OCI-LY3 (cell line): ENCODE measurements around the gene MKI67.

Source experiments
- H2AFZ ChIP-seq: fragments of 200-600, 300-600 bp; shearing (Covaris generic); 2 replicates; pipeline ENCODE4 v1.6.0; 2014; ENCODE audit warnings: antibody characterized with exemption, low read depth, low read length
- H3K27ac ChIP-seq: fragments of 200-600, 300-600 bp; sonication (generic); 2 replicates; pipeline ENCODE4 v1.5.1; 2014; ENCODE audit warnings: mild to moderate bottlenecking, low read length, moderate library complexity, mixed read lengths
- H3K27me3 ChIP-seq: fragments of 200-600, 300-600 bp; sonication (generic); 2 replicates; pipeline ENCODE4 v1.6.1; 2014; ENCODE audit warnings: low read depth, low read length, mixed read lengths
- H3K36me3 ChIP-seq: fragments of 200-600, 300-600 bp; sonication (generic); replicated peaks from 2 replicates; pipeline ENCODE3; 2014; ENCODE audit warnings: low read depth, low read length, mixed read lengths
- H3K4me1 ChIP-seq: fragments of 300-600, 200-600 bp; sonication (generic); 2 replicates; pipeline ENCODE4 v1.6.1; 2014; ENCODE audit warnings: low read length, mixed read lengths
- H3K4me2 ChIP-seq: fragments of 200-600, 300-600 bp; sonication (generic); 2 replicates; pipeline ENCODE4 v1.6.1; 2014; ENCODE audit warnings: low read length, mixed read lengths
- H3K4me3 ChIP-seq: fragments of 300-600, 200-600 bp; sonication (generic); 2 replicates; pipeline ENCODE4 v1.5.1; 2014; ENCODE audit warnings: antibody characterized with exemption, mild to moderate bottlenecking, low read length, moderate library complexity
- H3K79me2 ChIP-seq: fragments of 300-600, 200-600 bp; shearing (Covaris generic); 2 replicates; pipeline ENCODE4 v1.6.1; 2014; ENCODE audit warnings: mild to moderate bottlenecking, low read length, mixed read lengths
- H3K9ac ChIP-seq: fragments of 300-600, 200-600 bp; shearing (Covaris generic); 2 replicates; pipeline ENCODE4 v1.6.0; 2014; ENCODE audit warnings: mild to moderate bottlenecking, low read length, moderate library complexity
- H3K9me3 ChIP-seq: fragments of 200-600, 300-600 bp; shearing (Covaris generic); 2 replicates; pipeline ENCODE4 v1.6.1; 2014; ENCODE audit warnings: low read length, mixed read lengths; ENCODE audit not compliant: insufficient read depth
- H4K20me1 ChIP-seq: fragments of 200-600, 300-600 bp; sonication (generic); 2 replicates; pipeline ENCODE4 v1.6.1; 2016; ENCODE audit warnings: low read length, mixed read lengths; ENCODE audit not compliant: insufficient read depth
- CTCF ChIP-seq: fragments of 200-600, 300-600 bp; sonication (generic); IDR thresholded peaks from 2 replicates; pipeline ENCODE4 v1.5.1; 2014; ENCODE audit warnings: antibody characterized with exemption, low read length, low read depth
- EZH2phosphoT487 ChIP-seq: fragments of 200-600 bp; shearing (Covaris generic); IDR thresholded peaks from 2 replicates; pipeline ENCODE4 v1.6.1; 2018; ENCODE audit warnings: antibody characterized with exemption, mixed run types, low read depth

MKI67 gene

GRCh38 chr10:128125944-128126764 is at the start of gene MKI67:
Gene MKI67 (minus strand): TSS chr10:128126423. CDS start chr10:128125667, 756 bp downstream.
- H3K4me3 ChIP-seq, result peak within 1 kb of the TSS; percentile 98
- H3K27me3 ChIP-seq, result no peaks in the 10 kb centered on the region
- H2AFZ ChIP-seq, result peak within 1 kb of the TSS; percentile 91; the same call in 1 of the 2 replicates
- H3K4me1 ChIP-seq, result peaks cover 27% of the 10 kb centered on the region
- peak within 1 kb of the TSS; percentile 98 for H3K4me2 ChIP-seq
- H3K27ac ChIP-seq, result peak within 1 kb of the TSS; percentile 75
- no peak for TF ChIP-seq CTCF
- no peak for TF ChIP-seq EZH2phosphoT487
- H3K9ac ChIP-seq, result peak within 1 kb of the TSS; percentile 97
- H3K36me3 ChIP-seq, result peaks cover 39% of the 10 kb centered on the region
- H3K9me3 ChIP-seq, result no peaks in the 10 kb centered on the region
- peaks cover 47% of the 10 kb centered on the region for H3K79me2 ChIP-seq
- H4K20me1 ChIP-seq, result peaks cover 27% of the 10 kb centered on the region

GRCh38 chr10:128174581-128175559 is 48.6 kb upstream of the MKI67 start:
- TF ChIP-seq CTCF, result no peak
- TF ChIP-seq EZH2phosphoT487, result no peak
- no peaks in the 10 kb centered on the region for H3K4me1 ChIP-seq
- H3K4me2 ChIP-seq, result no peak overlapping the region
- no peaks in the 10 kb centered on the region for H3K79me2 ChIP-seq
- no peak overlapping the region for H3K27ac ChIP-seq
- no peaks in the 10 kb centered on the region; the same call in 1 of the 2 replicates for H3K27me3 ChIP-seq
- no peaks in the 10 kb centered on the region for H3K9me3 ChIP-seq
- H3K9ac ChIP-seq, result no peak overlapping the region
- no peaks in the 10 kb centered on the region for H4K20me1 ChIP-seq
- H3K4me3 ChIP-seq, result no peak overlapping the region
- no peak overlapping the region for H2AFZ ChIP-seq
- H3K36me3 ChIP-seq, result no peaks in the 10 kb centered on the region

GRCh38 chr10:128173386-128173785 is 47.2 kb upstream of the MKI67 start:
- Histone ChIP-seq H3K27me3 (peaks cover 3% of the 10 kb centered on the region; the same call in 1 of the 2 replicates), H2AFZ (no peak overlapping the region), H3K79me2 (no peaks in the 10 kb centered on the region), H3K4me1 (no peaks in the 10 kb centered on the region), H4K20me1 (no peaks in the 10 kb centered on the region), H3K4me3 (no peak overlapping the region), H3K9me3 (no peaks in the 10 kb centered on the region), H3K27ac (no peak overlapping the region), H3K4me2 (no peak overlapping the region), H3K9ac (no peak overlapping the region), H3K36me3 (no peaks in the 10 kb centered on the region)
- TF ChIP-seq EZH2phosphoT487 (no peak), CTCF (no peak)

- H3K27me3 ChIP-seq, result peaks cover 3% of the 10 kb centered on the region; the same call in 1 of the 2 replicates
- TF ChIP-seq CTCF, result no peak
- TF ChIP-seq EZH2phosphoT487, result no peak
Measured at GRCh38 chr10:128172756-128173155, 46.5 kb upstream of the MKI67 start.

More at GRCh38 chr10:128172756-128173155, 46.5 kb upstream of the MKI67 start:
- no peaks in the 10 kb centered on the region for H3K9me3 ChIP-seq
- H2AFZ ChIP-seq, result no peak overlapping the region
- H3K36me3 ChIP-seq, result no peaks in the 10 kb centered on the region
- no peaks in the 10 kb centered on the region for H3K79me2 ChIP-seq
- H4K20me1 ChIP-seq, result no peaks in the 10 kb centered on the region
- H3K4me1 ChIP-seq, result no peaks in the 10 kb centered on the region
- no peak overlapping the region for H3K4me3 ChIP-seq
- no peak overlapping the region for H3K9ac ChIP-seq
- no peak overlapping the region for H3K27ac ChIP-seq
- no peak overlapping the region for H3K4me2 ChIP-seq
